HG03060 (cell line): ENCODE results near the gene FREM1.

Experiments
- ATAC-seq: cut with Tn5 transposase; IDR thresholded peaks from one replicate; pipeline ENCODE4 v1.9.1; 2021; ENCODE audit warnings: low read depth, moderate number of reproducible peaks; ENCODE audit not compliant: unreplicated experiment

FREM1 gene

GRCh38 chr9:14823800-14824199 lies 86.4 kb downstream of the FREM1 start:
- no peak for ATAC-seq

DNA sequence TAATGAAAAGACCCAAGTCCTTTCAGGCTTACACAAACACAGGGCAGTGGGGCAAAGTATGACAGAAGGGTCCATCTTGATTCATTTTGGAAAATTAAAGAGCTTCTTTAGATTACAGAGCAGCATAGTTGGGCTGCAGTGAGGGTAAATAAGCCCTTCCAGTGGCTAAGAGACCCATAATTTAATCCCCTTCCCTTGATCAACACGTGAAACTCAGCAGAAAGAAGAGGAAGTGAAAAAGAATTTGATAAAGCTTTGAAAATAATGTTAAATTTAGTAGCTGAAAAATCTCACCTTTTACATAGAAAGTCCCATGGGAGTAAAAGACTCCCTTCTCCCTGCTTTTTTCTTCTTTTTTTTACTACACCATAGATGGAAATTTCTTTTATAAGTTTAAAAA lies 87.6 kb downstream of the FREM1 start:
- ATAC-seq, result no peak

DNA sequence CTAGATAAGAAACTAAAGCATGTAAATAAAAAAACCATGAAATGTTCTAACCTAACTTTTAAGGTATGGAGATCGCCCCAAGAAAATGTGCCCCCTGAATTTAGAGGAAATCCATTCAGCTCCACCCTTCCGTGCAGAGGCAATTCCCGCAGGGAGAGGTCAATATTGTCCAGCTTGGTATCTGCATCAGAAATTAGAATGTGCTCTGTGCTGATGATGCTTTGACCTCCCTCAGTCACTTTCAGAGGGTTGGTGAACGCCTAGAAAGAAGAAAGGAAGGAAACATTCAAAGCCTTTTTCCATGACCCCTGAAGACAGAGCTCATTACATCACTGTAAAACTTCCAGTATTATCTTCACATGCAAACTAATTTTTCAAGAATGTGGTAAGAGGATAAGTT lies 91.0 kb downstream of the FREM1 start:
- ATAC-seq, result no peak

DNA sequence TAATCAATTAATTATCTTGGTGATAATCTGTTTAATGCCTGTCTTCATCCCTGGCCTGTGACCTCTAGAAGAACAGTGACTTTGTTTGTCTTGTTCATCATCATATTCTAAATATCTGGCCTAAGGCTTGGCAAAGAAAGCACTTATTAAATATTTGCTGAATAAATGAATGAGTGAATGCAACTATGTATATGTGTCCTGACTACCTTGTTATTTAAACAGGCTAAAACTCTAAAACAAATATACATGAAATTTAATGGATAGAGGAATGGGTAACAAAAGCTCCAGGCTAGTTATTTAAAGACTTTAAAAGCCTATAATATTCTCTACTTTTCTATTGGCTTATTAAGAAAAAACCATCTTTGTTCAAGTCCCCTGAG lies 96.0 kb downstream of the FREM1 start:
- ATAC-seq, result no peak

- no peak for ATAC-seq
These were observed 96.6 kb downstream of the FREM1 start for GRCh38 chr9:14813336-14814248.

DNA sequence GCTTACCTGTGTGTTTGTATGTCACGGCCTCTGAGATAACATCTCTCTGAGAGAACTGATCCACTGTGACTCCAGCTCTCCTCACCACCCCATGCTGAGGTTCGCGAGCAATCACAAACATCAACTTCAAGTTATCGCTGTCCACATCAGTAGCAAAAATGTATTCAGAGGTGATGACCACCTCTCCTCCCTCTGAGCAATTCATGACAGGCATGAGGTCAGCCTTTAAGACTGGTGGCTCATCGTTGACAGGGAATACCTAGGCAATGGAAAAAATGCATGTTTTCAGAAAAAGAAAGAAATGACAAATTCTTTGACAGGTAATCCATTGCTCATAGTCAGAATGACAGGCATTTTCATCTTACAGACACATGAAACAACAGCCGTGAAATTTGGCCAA lies 97.4 kb downstream of the FREM1 start:
- ATAC-seq, result no peak

DNA sequence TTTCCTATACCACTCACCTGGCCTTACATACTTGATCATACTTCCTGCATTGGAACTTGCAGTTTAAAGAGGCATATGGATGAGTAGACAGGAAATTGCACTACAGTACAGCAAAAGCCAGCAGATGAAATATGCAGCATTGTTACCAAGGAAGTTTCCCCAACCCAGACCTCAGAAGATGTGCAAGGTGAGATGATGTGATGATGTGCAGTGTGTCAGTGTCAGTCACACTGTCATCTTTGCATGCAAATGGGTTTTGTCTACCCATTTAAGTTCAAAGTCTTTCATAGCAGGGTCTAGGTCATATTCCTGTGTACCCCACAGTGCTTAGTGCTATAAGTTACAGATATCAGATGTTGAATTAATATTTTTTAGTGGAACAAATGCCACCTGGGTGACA lies 98.4 kb downstream of the FREM1 start:
- no peak for ATAC-seq

- ATAC-seq, result no peak
These were observed 103.2 kb downstream of the FREM1 start for GRCh38 chr9:14806941-14807520.

DNA sequence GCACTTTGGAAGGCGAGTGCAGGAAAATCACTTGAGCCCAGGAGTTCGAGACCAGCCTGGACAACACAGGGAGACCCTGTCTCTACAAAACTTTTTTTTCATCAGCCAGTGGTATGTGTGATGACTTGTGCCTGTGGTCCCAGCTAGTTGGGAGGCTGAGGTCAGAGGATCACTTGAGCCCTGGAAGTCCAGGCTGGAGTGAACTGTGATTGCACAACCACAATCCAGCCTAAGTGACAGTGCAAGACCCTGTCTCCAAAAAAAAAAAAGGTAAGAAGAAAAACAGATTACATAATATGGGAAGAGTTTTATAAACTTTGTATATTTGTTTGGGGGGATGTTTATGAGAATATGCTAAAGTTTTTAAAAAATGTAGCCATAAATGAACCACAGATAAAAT lies 111.2 kb downstream of the FREM1 start:
- ATAC-seq, result no peak

DNA sequence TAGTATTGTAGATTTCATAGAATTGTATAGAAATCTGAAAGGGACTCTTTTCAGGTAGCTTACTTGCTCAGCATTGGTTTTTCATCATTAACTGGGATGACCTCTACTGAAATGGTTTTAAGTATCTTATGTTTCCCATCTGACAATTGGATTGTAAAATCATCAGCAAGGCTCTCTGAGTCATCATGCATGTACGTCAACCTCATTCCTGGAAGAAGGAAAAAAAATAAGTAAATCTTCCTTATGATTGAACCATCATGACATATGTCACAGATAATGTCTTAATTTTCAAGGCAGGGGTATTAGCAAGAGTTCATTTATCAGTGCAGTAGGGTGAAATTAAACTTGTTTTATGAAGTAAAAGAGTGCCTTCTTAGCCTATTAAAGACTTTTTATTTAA lies 112.8 kb downstream of the FREM1 start:
- ATAC-seq, result no peak

DNA sequence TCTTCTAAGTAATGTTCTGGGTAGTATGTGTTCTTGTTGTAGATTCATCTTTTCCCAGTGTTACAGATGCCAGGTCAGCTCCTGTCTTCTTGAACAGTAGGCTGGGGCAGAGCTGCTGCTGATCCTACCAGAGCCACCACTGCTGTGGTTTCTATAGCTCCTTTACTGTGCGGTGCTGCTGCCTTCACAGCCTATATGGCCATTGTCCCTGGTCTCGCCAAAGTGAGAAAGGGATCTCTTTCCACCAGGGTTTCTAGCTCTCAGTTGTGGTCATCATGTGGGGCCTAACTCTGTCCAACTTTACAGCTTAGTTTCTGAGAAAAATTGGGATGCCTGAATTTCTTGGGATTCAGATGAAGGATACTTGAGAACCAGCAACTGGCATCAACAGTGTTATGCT lies 116.8 kb downstream of the FREM1 start:
- ATAC-seq, result no peak

DNA sequence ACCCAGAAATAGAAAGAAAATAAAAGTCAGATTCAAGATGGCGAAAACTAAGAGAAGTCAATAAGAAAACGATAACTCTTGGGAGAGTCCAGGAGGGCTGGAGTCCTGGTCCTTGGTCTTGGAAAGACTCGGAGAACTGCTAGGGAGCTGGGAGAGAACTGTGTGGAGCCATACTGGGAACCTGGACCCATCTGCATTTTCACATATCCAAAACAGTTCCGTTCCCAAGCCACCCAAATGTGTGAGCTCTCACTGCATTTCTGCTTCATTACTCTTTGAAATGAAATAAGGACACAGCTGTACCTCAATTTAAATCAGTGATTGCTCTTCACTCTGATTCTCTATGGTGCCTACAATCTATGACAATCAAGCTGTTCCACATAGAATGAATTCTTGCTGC lies 119.6 kb downstream of the FREM1 start:
- no peak for ATAC-seq

GRCh38 chr9:14788846-14789245 lies 121.4 kb downstream of the FREM1 start:
- no peak for ATAC-seq

GRCh38 chr9:14783358-14783757 lies 126.9 kb downstream of the FREM1 start:
- ATAC-seq, result no peak

DNA sequence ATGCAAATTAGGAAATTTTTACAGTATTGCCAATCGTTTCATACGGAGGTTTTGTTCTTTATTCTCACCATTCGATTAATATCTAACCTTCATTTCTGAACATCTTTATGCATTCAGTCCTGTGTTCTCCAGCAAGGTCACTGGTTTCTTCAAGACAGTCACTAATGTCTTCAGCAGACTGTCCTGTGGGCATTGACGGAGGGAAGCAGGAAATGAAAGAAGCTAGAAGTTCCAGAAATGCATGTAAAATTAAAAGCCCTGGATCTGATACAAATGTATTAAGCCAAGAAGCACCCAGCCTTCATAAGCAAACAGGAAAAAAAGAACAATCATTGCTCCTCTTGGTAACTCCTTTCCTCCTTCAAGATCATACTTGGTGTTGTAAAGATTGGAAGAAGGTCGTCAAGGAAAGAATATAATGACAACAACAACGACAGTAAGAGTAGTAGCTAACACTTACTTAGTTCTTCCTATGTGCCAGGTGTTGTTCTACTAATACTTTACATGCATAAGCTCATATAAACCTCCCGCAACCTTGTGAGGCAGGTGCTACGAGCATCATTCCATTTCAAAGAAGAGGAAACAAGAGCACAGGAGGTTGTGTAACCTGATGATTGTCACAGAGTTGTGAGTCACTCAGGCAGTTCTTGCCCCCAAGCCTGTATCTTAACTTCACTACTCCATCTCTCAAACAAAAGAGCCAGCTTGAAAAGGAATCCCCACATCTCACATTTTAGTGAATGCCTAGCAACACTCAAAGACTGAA lies 127.8 kb downstream of the FREM1 start:
- ATAC-seq, result no peak

GRCh38 chr9:14780693-14781092 lies 129.5 kb downstream of the FREM1 start:
- no peak for ATAC-seq

DNA sequence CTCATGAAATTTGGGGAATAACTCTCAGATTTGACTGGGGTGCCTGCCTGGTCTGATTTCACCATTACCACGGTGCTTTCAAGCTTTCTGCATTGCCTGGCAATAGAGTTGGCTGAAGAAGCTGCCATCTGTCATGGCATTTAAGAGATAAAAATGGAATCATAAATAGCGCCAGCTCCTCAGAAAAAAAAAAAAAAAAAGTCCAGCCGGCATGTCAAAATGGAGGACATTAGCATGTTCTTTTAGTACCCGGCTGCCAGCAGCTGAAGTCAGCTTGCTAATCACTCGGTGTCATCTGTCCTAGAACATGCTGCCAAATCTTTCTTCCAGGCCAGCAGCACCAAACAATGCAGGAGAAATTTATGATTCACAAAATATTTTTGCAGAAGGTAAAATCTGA lies 130.0 kb downstream of the FREM1 start:
- no peak for ATAC-seq

DNA sequence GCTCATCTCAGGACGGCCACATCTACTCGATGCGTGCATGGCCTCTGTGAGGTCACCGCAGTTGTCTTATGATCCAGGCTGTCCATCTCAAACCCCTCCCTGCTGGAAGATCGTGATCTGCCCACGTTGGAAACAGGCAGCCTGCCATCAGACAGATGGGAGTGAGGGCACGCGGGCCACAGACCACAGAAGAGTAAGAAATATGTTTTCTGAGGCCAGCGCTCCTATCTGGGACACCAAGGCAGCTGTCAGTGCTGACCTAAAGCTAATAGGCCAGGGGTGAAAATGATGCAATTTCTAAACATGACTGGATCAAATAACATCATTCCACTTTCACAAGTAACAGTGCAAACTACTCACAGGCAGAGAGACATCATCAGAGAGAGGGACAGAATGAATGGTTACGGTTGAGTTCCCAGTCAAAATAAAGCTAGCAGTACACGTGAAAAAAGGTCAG lies 130.6 kb downstream of the FREM1 start:
- ATAC-seq, result no peak

GRCh38 chr9:14778565-14778964 lies 131.7 kb downstream of the FREM1 start:
- ATAC-seq, result no peak

GRCh38 chr9:14775917-14776316 lies 134.3 kb downstream of the FREM1 start:
- ATAC-seq, result no peak

GRCh38 chr9:14770592-14770991 lies 139.6 kb downstream of the FREM1 start:
- ATAC-seq, result no peak

GRCh38 chr9:14769230-14769571 lies 141.0 kb downstream of the FREM1 start:
- no peak for ATAC-seq
